CD8-positive, alpha-beta memory T cell (primary cell): ENCODE results near the gene KRTAP10-4. TPM values are rescaled to one million over a fixed set of nuclear protein-coding genes. Genes with fewer than 3 reads are reported as not detected.
A peak's percentile ranks its signal among the peaks of the same experiment; 100 is the strongest.

Experiments
- CTCF ChIA-PET: fragments of 350-600 bp; sonication (Branson Sonifier 250); formaldehyde crosslinking; loops from one replicate; lab custom pipeline; 2021; ENCODE audit warnings: antibody characterized with exemption; lab: Charles Lee
- POLR2A ChIA-PET: fragments of 350-600 bp; sonication (Branson Sonifier 250); formaldehyde crosslinking; loops from one replicate; lab custom pipeline; 2021; ENCODE audit warnings: antibody characterized with exemption; lab: Charles Lee
- DNase-seq, 5 donors: peaks; one replicate each; pipeline versions ENCODE4 v3.0.0 to v3.0.0-alpha.2; 2020 to 2022; ENCODE audit warnings: mixed read lengths in 1 of 5
- H3K27ac ChIP-seq: one replicate; pipeline ENCODE4 v1.7.0; 2013; ENCODE audit warnings: low read depth, mild to moderate bottlenecking, low read length, moderate library complexity
- H3K27me3 ChIP-seq: 2 replicates; pipeline ENCODE4 v1.7.0; 2013; ENCODE audit warnings: low read length, mild to moderate bottlenecking; ENCODE audit not compliant: insufficient read depth, poor library complexity, severe bottlenecking
- H3K36me3 ChIP-seq: 2 replicates; pipeline ENCODE4 v1.7.0; 2013; ENCODE audit warnings: mild to moderate bottlenecking, low read length, moderate library complexity; ENCODE audit not compliant: insufficient read depth
- H3K4me1 ChIP-seq: 2 replicates; pipeline ENCODE4 v1.7.0; 2013; ENCODE audit warnings: mild to moderate bottlenecking, low read length, moderate library complexity; ENCODE audit not compliant: insufficient read depth
- H3K4me3 ChIP-seq: 2 replicates; pipeline ENCODE4 v1.7.0; 2013; ENCODE audit warnings: mild to moderate bottlenecking, low read length
- H3K9me3 ChIP-seq: 2 replicates; pipeline ENCODE4 v1.7.0; 2013; ENCODE audit warnings: mild to moderate bottlenecking, low read length
- H3K27ac Mint-ChIP-seq, 8 donors: one replicate each; pipeline ENCODE4 v1.8.0; 2020 to 2021; ENCODE audit warnings: mixed read lengths in 8 of 8, mild to moderate bottlenecking in 6 of 8, inconsistent platforms in 3 of 8, moderate library complexity in 3 of 8
- H3K27me3 Mint-ChIP-seq, 2 donors: one replicate each; pipeline ENCODE4 v1.8.0; 2020 to 2021; ENCODE audit warnings: mixed read lengths in 2 of 2, mild to moderate bottlenecking in 1 of 2, moderate library complexity in 1 of 2
- H3K36me3 Mint-ChIP-seq, 3 donors: one replicate each; pipeline ENCODE4 v1.8.0; 2020 to 2021; ENCODE audit warnings: mixed read lengths in 3 of 3, inconsistent platforms in 1 of 3, mild to moderate bottlenecking in 1 of 3
- H3K4me1 Mint-ChIP-seq, 3 donors: one replicate each; pipeline ENCODE4 v1.8.0; 2020 to 2021; ENCODE audit warnings: mixed read lengths in 3 of 3, inconsistent platforms in 1 of 3, mild to moderate bottlenecking in 1 of 3
- H3K4me3 Mint-ChIP-seq, 7 donors: one replicate each; pipeline ENCODE4 v1.8.0; 2020 to 2021; ENCODE audit warnings: mixed read lengths in 7 of 7, mild to moderate bottlenecking in 6 of 7, moderate library complexity in 4 of 7, inconsistent platforms in 2 of 7
- H3K9me3 Mint-ChIP-seq, 5 donors: one replicate each; pipeline ENCODE4 v1.8.0; 2020 to 2022; ENCODE audit warnings: mixed read lengths in 5 of 5, mild to moderate bottlenecking in 3 of 5, moderate library complexity in 2 of 5, inconsistent platforms in 1 of 5
- polyA plus RNA-seq: library from polyadenylated mRNA; unstranded; fragments of 300-500 nt; fragmentation: Illumina TruSeq; gene quantifications from one replicate; pipeline ENCODE4 v1.2.3, GENCODE V29; 2021
- total RNA-seq, 2 experiments: library from RNA; stranded (reverse); gene quantifications; one replicate each; pipeline ENCODE4 v1.2.3, GENCODE V29; 2021

KRTAP10-4 gene
- total and polyA plus RNA-seq, 3 experiments from 2014 or later: not detected

- peaks cover 19 to 41% (median 29%) of the 10 kb centered on the region in 5 donors for H3K9me3 Mint-ChIP-seq
- H3K4me3 ChIP-seq: no peak overlapping the region
- CTCF ChIA-PET: interaction anchor here (0.8 kb wide), 1 partner anchor 71 kb away, joined by 3 read pairs; no protein-coding TSS in a partner anchor
- no peaks in the 10 kb centered on the region for H3K27me3 ChIP-seq
- no peaks in the 10 kb centered on the region for H3K9me3 ChIP-seq
- no peaks in the 10 kb centered on the region for H3K36me3 ChIP-seq
- H3K4me1 ChIP-seq: peaks cover 3% of the 10 kb centered on the region
- H3K36me3 Mint-ChIP-seq: peaks cover 0 to 39% (median 3%) of the 10 kb centered on the region in 3 donors
- POLR2A ChIA-PET: no interaction called here
- H3K4me1 Mint-ChIP-seq: peaks cover 1 to 14% (median 14%) of the 10 kb centered on the region in 3 donors
- H3K27ac ChIP-seq: no peak overlapping the region
- no peak overlapping the region for H3K27ac Mint-ChIP-seq
- H3K4me3 Mint-ChIP-seq: no peak overlapping the region
- DNase-seq: no peak
- peaks cover 10 to 24% of the 10 kb centered on the region in 2 donors for H3K27me3 Mint-ChIP-seq
These were observed 7.6 kb downstream of the KRTAP10-4 start for GRCh38 chr21:44581158-44581557.

- H3K27me3 ChIP-seq: no peaks in the 10 kb centered on the region
- no peak for DNase-seq
- H3K9me3 ChIP-seq: no peaks in the 10 kb centered on the region
- H3K36me3 Mint-ChIP-seq: peaks cover 0 to 37% (median 3%) of the 10 kb centered on the region in 3 donors
- ChIA-PET POLR2A (no interaction called here), CTCF (no interaction called here)
- H3K36me3 ChIP-seq: no peaks in the 10 kb centered on the region
- H3K27me3 Mint-ChIP-seq: peaks cover 10 to 33% of the 10 kb centered on the region in 2 donors
- no peak overlapping the region for H3K27ac ChIP-seq
- H3K27ac Mint-ChIP-seq: no peak overlapping the region
- H3K4me3 Mint-ChIP-seq: peak overlapping the region in 1 of 7 donors; percentile 54
- no peak overlapping the region for H3K4me3 ChIP-seq
- H3K4me1 Mint-ChIP-seq: peaks cover 1 to 14% (median 14%) of the 10 kb centered on the region in 3 donors
- peaks cover 14 to 36% (median 25%) of the 10 kb centered on the region in 5 donors for H3K9me3 Mint-ChIP-seq
- H3K4me1 ChIP-seq: peaks cover 3% of the 10 kb centered on the region
These were observed 8.5 kb downstream of the KRTAP10-4 start for GRCh38 chr21:44582055-44582454.

GRCh38 chr21:44583089-44583799 is 9.7 kb downstream of the KRTAP10-4 start:
- Mint-ChIP-seq H3K27me3 (peaks cover 10 to 40% of the 10 kb centered on the region in 2 donors), H3K4me3 (no peak overlapping the region), H3K36me3 (peaks cover 0 to 26% (median 3%) of the 10 kb centered on the region in 3 donors), H3K27ac (no peak overlapping the region), H3K4me1 (peaks cover 1 to 14% (median 14%) of the 10 kb centered on the region in 3 donors), H3K9me3 (peaks cover 10 to 26% (median 17%) of the 10 kb centered on the region in 5 donors)
- ChIA-PET POLR2A (no interaction called here), CTCF (no interaction called here)
- Histone ChIP-seq H3K9me3 (no peaks in the 10 kb centered on the region), H3K36me3 (no peaks in the 10 kb centered on the region), H3K27me3 (no peaks in the 10 kb centered on the region), H3K4me1 (peaks cover 3% of the 10 kb centered on the region), H3K27ac (no peak overlapping the region), H3K4me3 (no peak overlapping the region)
- no peak for DNase-seq

- ChIA-PET CTCF (no interaction called here), POLR2A (no interaction called here)
- H3K27ac Mint-ChIP-seq: peak overlapping the region in 1 of 8 donors; percentile 3
- peaks cover 1 to 14% (median 14%) of the 10 kb centered on the region in 3 donors for H3K4me1 Mint-ChIP-seq
- H3K27ac ChIP-seq: no peak overlapping the region
- H3K4me3 ChIP-seq: no peak overlapping the region
- no peaks in the 10 kb centered on the region for H3K27me3 ChIP-seq
- H3K36me3 ChIP-seq: no peaks in the 10 kb centered on the region
- H3K9me3 Mint-ChIP-seq: peaks cover 10 to 24% (median 16%) of the 10 kb centered on the region in 5 donors
- peaks cover 0 to 26% (median 3%) of the 10 kb centered on the region in 3 donors for H3K36me3 Mint-ChIP-seq
- no peak for DNase-seq
- no peaks in the 10 kb centered on the region for H3K9me3 ChIP-seq
- peaks cover 10 to 40% of the 10 kb centered on the region in 2 donors for H3K27me3 Mint-ChIP-seq
- H3K4me3 Mint-ChIP-seq: no peak overlapping the region
- H3K4me1 ChIP-seq: peaks cover 3% of the 10 kb centered on the region
These were observed 10.2 kb downstream of the KRTAP10-4 start for GRCh38 chr21:44583800-44584147.

- H3K27ac Mint-ChIP-seq: peak overlapping the region in 1 of 8 donors; percentile 51
- Histone ChIP-seq H3K36me3 (no peaks in the 10 kb centered on the region), H3K27ac (no peak overlapping the region), H3K27me3 (no peaks in the 10 kb centered on the region), H3K9me3 (no peaks in the 10 kb centered on the region), H3K4me3 (no peak overlapping the region), H3K4me1 (peaks cover 3% of the 10 kb centered on the region)
- peaks cover 0 to 26% (median 2%) of the 10 kb centered on the region in 3 donors for H3K36me3 Mint-ChIP-seq
- ChIA-PET POLR2A (no interaction called here), CTCF (no interaction called here)
- no peak for DNase-seq
- H3K4me1 Mint-ChIP-seq: peaks cover 1 to 14% (median 14%) of the 10 kb centered on the region in 3 donors
- no peak overlapping the region for H3K4me3 Mint-ChIP-seq
- peaks cover 10 to 42% of the 10 kb centered on the region in 2 donors for H3K27me3 Mint-ChIP-seq
- H3K9me3 Mint-ChIP-seq: peaks cover 7 to 16% (median 10%) of the 10 kb centered on the region in 5 donors
These were observed 12.4 kb downstream of the KRTAP10-4 start for GRCh38 chr21:44585892-44586291.

- Histone ChIP-seq H3K4me3 (no peak overlapping the region), H3K4me1 (no peaks in the 10 kb centered on the region), H3K27me3 (no peaks in the 10 kb centered on the region), H3K36me3 (no peaks in the 10 kb centered on the region), H3K9me3 (no peaks in the 10 kb centered on the region), H3K27ac (no peak overlapping the region)
- peaks cover 0 to 8% (median 0%) of the 10 kb centered on the region in 3 donors for H3K36me3 Mint-ChIP-seq
- H3K9me3 Mint-ChIP-seq: peaks cover 0 to 1% (median 0%) of the 10 kb centered on the region in 5 donors
- no peak for DNase-seq
- peaks cover 5 to 41% of the 10 kb centered on the region in 2 donors for H3K27me3 Mint-ChIP-seq
- H3K27ac Mint-ChIP-seq: no peak overlapping the region
- peaks cover 0 to 13% (median 1%) of the 10 kb centered on the region in 3 donors for H3K4me1 Mint-ChIP-seq
- CTCF ChIA-PET: no interaction called here
- POLR2A ChIA-PET: no interaction called here
- no peak overlapping the region for H3K4me3 Mint-ChIP-seq
These were observed 15.6 kb downstream of the KRTAP10-4 start for GRCh38 chr21:44589094-44589493.

GRCh38 chr21:44589586-44590305 is 16.2 kb downstream of the KRTAP10-4 start:
- Mint-ChIP-seq H3K9me3 (no peaks in the 10 kb centered on the region), H3K4me3 (no peak overlapping the region), H3K36me3 (peaks cover 0 to 8% (median 0%) of the 10 kb centered on the region in 3 donors), H3K4me1 (peaks cover 0 to 8% (median 0%) of the 10 kb centered on the region in 3 donors), H3K27me3 (peaks cover 5 to 36% of the 10 kb centered on the region in 2 donors), H3K27ac (no peak overlapping the region)
- no peak for DNase-seq
- Histone ChIP-seq H3K27me3 (no peaks in the 10 kb centered on the region), H3K4me3 (no peak overlapping the region), H3K36me3 (no peaks in the 10 kb centered on the region), H3K4me1 (no peaks in the 10 kb centered on the region), H3K9me3 (no peaks in the 10 kb centered on the region), H3K27ac (no peak overlapping the region)
- POLR2A ChIA-PET: no interaction called here
- CTCF ChIA-PET: no interaction called here

GRCh38 chr21:44590311-44590721 is 16.8 kb downstream of the KRTAP10-4 start:
- Mint-ChIP-seq H3K9me3 (no peaks in the 10 kb centered on the region), H3K36me3 (peaks cover 0 to 7% (median 2%) of the 10 kb centered on the region in 3 donors), H3K4me3 (no peak overlapping the region), H3K27ac (no peak overlapping the region), H3K4me1 (peaks cover 2 to 11% (median 3%) of the 10 kb centered on the region in 3 donors), H3K27me3 (peaks cover 1 to 32% of the 10 kb centered on the region in 2 donors)
- ChIA-PET POLR2A (no interaction called here), CTCF (no interaction called here)
- no peaks in the 10 kb centered on the region for H3K9me3 ChIP-seq
- H3K4me3 ChIP-seq: no peak overlapping the region
- no peak overlapping the region for H3K27ac ChIP-seq
- H3K36me3 ChIP-seq: no peaks in the 10 kb centered on the region
- no peaks in the 10 kb centered on the region for H3K4me1 ChIP-seq
- no peak for DNase-seq
- H3K27me3 ChIP-seq: no peaks in the 10 kb centered on the region
